GM13976 (cell line): ENCODE results near the gene OPRM1.

ENCODE experiments used
- DNase-seq: peaks from one replicate; pipeline ENCODE4 v3.0.0; 2012; ENCODE audit warnings: low spot score
- in situ Hi-C: fragments of 300-500 bp; cut with MboI; formaldehyde crosslinking; loops from one replicate; pipeline ENCODE4 v1.12.0; 2022; ENCODE audit warnings: low sequenced_read_pairs, mixed read lengths, inconsistent platforms; ENCODE audit not compliant: unreplicated experiment
- TF ChIP-seq, protein P1 (sequence below): IDR thresholded peaks from 2 replicates; pipeline ENCODE4 v1.5.1; 2012; ENCODE audit warnings: borderline replicate concordance, mild to moderate bottlenecking; ENCODE audit not compliant: insufficient read depth; ENCODE audit errors: extremely low read depth, missing control alignments, control extremely low read depth

The OPRM1 gene

DNA sequence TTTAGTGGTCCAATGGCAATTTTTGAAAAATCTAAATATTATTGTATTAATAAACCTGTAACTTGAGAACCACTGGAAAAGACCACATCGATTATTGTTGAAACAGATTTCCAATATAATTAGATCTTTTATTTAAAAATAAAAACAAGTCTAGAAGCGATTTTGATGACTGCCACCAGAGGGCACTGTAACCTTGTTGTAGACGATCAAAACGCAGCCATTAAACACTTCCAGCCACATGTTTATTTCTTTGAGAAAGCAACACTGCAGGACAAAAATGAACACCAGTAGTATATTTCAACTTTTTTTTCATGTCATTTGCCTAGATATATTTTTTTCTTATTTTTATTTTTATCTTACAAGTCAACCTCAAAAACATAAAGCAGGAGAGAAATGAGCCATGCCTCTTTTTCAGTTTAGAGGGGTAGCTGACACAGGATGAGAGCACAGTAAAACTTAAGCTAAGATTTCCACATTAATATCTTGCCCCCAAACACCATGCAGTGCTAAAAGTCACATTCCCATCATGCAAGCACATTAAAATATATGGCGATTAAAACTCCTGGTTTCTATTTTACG, 115.4 kb downstream of the OPRM1 start:
- in situ Hi-C loops, result loop anchor here (10.0 to 25.0 kb wide), 2 partner anchors 210 to 508 kb away; no protein-coding TSS in a partner anchor
- TF ChIP-seq, protein P1, sequence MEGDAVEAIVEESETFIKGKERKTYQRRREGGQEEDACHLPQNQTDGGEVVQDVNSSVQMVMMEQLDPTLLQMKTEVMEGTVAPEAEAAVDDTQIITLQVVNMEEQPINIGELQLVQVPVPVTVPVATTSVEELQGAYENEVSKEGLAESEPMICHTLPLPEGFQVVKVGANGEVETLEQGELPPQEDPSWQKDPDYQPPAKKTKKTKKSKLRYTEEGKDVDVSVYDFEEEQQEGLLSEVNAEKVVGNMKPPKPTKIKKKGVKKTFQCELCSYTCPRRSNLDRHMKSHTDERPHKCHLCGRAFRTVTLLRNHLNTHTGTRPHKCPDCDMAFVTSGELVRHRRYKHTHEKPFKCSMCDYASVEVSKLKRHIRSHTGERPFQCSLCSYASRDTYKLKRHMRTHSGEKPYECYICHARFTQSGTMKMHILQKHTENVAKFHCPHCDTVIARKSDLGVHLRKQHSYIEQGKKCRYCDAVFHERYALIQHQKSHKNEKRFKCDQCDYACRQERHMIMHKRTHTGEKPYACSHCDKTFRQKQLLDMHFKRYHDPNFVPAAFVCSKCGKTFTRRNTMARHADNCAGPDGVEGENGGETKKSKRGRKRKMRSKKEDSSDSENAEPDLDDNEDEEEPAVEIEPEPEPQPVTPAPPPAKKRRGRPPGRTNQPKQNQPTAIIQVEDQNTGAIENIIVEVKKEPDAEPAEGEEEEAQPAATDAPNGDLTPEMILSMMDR, result peak; percentile 40

GRCh38 chr6:154156135-154156896, 117.3 kb downstream of the OPRM1 start:
- in situ Hi-C loops, result loop anchor here (5.0 to 25.0 kb wide), 3 partner anchors 121 to 506 kb away; no protein-coding TSS in a partner anchor
- peak; percentile 34 for DNase-seq

More for the DNA sequence above, 115.4 kb downstream of the OPRM1 start:
- peak; percentile 36 for DNase-seq

GRCh38 chr6:154157082-154157481, 118.0 kb downstream of the OPRM1 start:
- in situ Hi-C loops, result loop anchor here (5.0 to 25.0 kb wide), 3 partner anchors 120 to 505 kb away; no protein-coding TSS in a partner anchor
- DNase-seq, result peak; percentile 17
- TF ChIP-seq, protein P1, result no peak

More at GRCh38 chr6:154156135-154156896, 117.3 kb downstream of the OPRM1 start:
- TF ChIP-seq, protein P1, result peak; percentile 50

DNA sequence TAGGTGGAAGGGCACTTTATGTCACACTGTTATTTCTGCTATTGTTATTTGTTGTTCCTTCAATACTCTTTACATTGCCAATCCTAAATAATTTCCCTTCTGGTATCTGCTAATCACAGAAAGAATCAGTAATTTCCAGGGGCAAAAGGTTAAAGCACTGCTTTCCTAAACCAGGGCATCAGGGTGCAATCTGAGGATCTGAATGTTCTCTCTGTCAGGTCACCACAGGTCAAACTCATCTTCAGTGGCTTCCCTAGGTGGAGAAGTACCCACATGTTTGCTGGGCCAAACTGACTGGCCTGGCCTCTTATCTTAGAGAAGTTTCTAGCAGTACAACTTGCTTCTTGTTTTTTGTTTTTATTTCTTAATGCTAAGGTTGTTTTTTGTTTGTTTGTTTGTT, 118.7 kb downstream of the OPRM1 start:
- no peak for DNase-seq
- TF ChIP-seq, protein P1, result no peak
- in situ Hi-C loops, result loop anchor here (5.0 to 25.0 kb wide), 3 partner anchors 120 to 505 kb away; no protein-coding TSS in a partner anchor

DNA sequence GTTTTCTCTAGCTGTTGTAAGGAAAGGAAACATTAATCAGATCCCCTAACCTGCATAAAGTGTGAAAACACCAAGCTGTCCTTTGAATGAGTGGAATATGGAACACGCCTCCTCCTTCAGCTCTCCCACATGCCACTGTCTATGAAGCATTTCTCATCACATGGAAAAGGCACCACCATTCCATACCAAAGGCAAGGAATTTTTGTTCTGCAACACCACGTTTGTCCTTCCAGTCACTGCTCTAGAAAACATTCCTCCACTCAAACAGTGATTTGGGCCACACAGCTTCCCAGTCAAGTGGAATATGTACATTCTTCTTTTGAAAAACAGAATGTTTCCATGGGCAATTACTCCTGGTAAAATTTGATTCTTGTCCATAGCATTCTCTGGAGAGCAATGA, 120.1 kb downstream of the OPRM1 start:
- TF ChIP-seq, protein P1, result no peak
- in situ Hi-C loops, result loop anchor here (5.0 to 25.0 kb wide), 3 partner anchors 118 to 503 kb away; no protein-coding TSS in a partner anchor
- DNase-seq, result no peak

- DNase-seq, result peak; percentile 16
- in situ Hi-C loops, result loop anchor here (25.0 kb wide), 1 partner anchor 501 kb away; no protein-coding TSS in a partner anchor
- TF ChIP-seq, protein P1, result no peak
These were observed 122.6 kb downstream of the OPRM1 start for GRCh38 chr6:154161689-154162088.
